A549 (cell line): ENCODE results near the gene SHANK1. TPM values are rescaled to one million over a fixed set of nuclear protein-coding genes. Genes with fewer than 3 reads are reported as not detected.

Source experiments
- ATAC-seq, 2 experiments: fragments of 200-7000 bp in 1 of 2; fragments of >200 bp in 1 of 2; cut with Nextera tagmentation in 1 of 2; cut with Tn5 transposase in 1 of 2; 3 replicates each; pipeline versions ENCODE4 v1.8.0 to v1.9.1; 2018 to 2020; ENCODE audit warnings: mild to moderate bottlenecking in 1 of 2, moderate library complexity in 1 of 2
- CTCF ChIA-PET: fragments of 300-600 bp; sonication (Branson Sonifier 250); formaldehyde crosslinking; extraction: SDS; loops from one replicate; lab custom pipeline; 2021; ENCODE audit warnings: antibody characterized with exemption, inconsistent platforms; lab: Yijun Ruan, JAX
- POLR2A ChIA-PET: fragments of 350-600 bp; formaldehyde crosslinking; extraction: SDS; loops from one replicate; lab custom pipeline; 2021; ENCODE audit warnings: antibody characterized with exemption, inconsistent platforms; lab: Yijun Ruan, JAX
- DNase-seq, 2 experiments: peaks; one replicate each; pipeline versions ENCODE4 v3.0.0 to v3.0.0-alpha.2; 2011 to 2016; ENCODE audit warnings: low read depth in 1 of 2, low spot score in 1 of 2
- FAIRE-seq: peaks from 2 replicates; lab custom pipeline; 2011; peaks lifted over from hg19 to GRCh38; lab: Jason Lieb, UNC
- H3K27ac ChIP-seq, 2 experiments: fragments of >200 bp; sonication (Bioruptor Twin); formaldehyde crosslinking; 3 replicates each; pipeline ENCODE4 v1.5.1; 2016 to 2017
- H3K4me1 ChIP-seq: fragments of >200 bp; sonication (Bioruptor Twin); formaldehyde crosslinking; 3 replicates; pipeline ENCODE4 v1.6.1; 2016
- H3K4me2 ChIP-seq: fragments of >200 bp; sonication (Bioruptor Twin); formaldehyde crosslinking; 3 replicates; pipeline ENCODE4 v1.6.1; 2016
- H3K4me3 ChIP-seq: fragments of >200 bp; sonication (Bioruptor Twin); formaldehyde crosslinking; 3 replicates; pipeline ENCODE4 v1.5.1; 2016
- H3K9me3 ChIP-seq: fragments of >200 bp; sonication (Bioruptor Twin); formaldehyde crosslinking; 3 replicates; pipeline ENCODE4 v1.6.1; 2016
- CBX8 ChIP-seq: fragments of 200-600 bp; sonication (generic); IDR thresholded peaks from 2 replicates; pipeline ENCODE4 v1.6.1; 2016
- CHD4 ChIP-seq: fragments of 200-600 bp; sonication (generic); IDR thresholded peaks from 2 replicates; pipeline ENCODE4 v1.6.1; 2016; ENCODE audit warnings: antibody characterized with exemption, mild to moderate bottlenecking, borderline replicate concordance
- EHF ChIP-seq: fragments of 250-450 bp; sonication (Bioruptor Pico); IDR thresholded peaks from 2 replicates; pipeline ENCODE4 v1.5.0; 2020; ENCODE audit warnings: mild to moderate bottlenecking
- EP300 ChIP-seq, 2 experiments: fragments of >200 bp; sonication (Bioruptor Twin); formaldehyde crosslinking; IDR thresholded peaks; 2 replicates in 1 of 2; 3 replicates in 1 of 2; pipeline ENCODE4 v1.6.1; 2016 to 2017
- ESRRA ChIP-seq: fragments of 150-350 bp; IDR thresholded peaks from 2 replicates; pipeline ENCODE4 v1.6.1; 2014; ENCODE audit warnings: mild to moderate bottlenecking, low read length, borderline replicate concordance
- FOSL2 ChIP-seq, 2 experiments: fragments of 450-650 bp in 1 of 2; fragments of >200 bp in 1 of 2; sonication (Bioruptor Twin) in 1 of 2; formaldehyde crosslinking; IDR thresholded peaks; 2 replicates each; pipeline versions ENCODE4 v1.5.0 to v1.6.1; 2016 to 2020; ENCODE audit warnings: mild to moderate bottlenecking in 1 of 2, moderate library complexity in 1 of 2
- FOXS1 ChIP-seq: fragments of 250-450 bp; sonication (Bioruptor Pico); IDR thresholded peaks from 2 replicates; pipeline ENCODE4 v1.5.0; 2020; ENCODE audit warnings: mild to moderate bottlenecking, moderate library complexity
- GATA3 ChIP-seq: IDR thresholded peaks from 2 replicates; pipeline ENCODE4 v1.6.1; 2012; ENCODE audit warnings: borderline replicate concordance
- HEYL ChIP-seq: fragments of 250-450 bp; sonication (Bioruptor Pico); IDR thresholded peaks from 2 replicates; pipeline ENCODE4 v1.8.0; 2021; ENCODE audit warnings: mild to moderate bottlenecking, moderate library complexity
- HOXB13 ChIP-seq: fragments of 250-450 bp; sonication (Bioruptor Pico); IDR thresholded peaks from 2 replicates; pipeline ENCODE4 v1.5.0; 2020; ENCODE audit warnings: low read depth, mild to moderate bottlenecking, moderate library complexity
- JUNB ChIP-seq: fragments of >200 bp; sonication (Bioruptor Twin); formaldehyde crosslinking; IDR thresholded peaks from 2 replicates; pipeline ENCODE4 v1.6.1; 2016
- NFE2L2 ChIP-seq: fragments of 150-350 bp; conservative IDR thresholded peaks from 2 replicates; pipeline ENCODE4 v1.6.1; 2014; ENCODE audit warnings: low read length
- NR3C1 ChIP-seq: fragments of >200 bp; sonication (Bioruptor Twin); formaldehyde crosslinking; IDR thresholded peaks from 3 replicates; pipeline ENCODE4 v1.6.1; 2017
- POLR2AphosphoS2 ChIP-seq: conservative IDR thresholded peaks from 2 replicates; pipeline ENCODE4 v1.6.1; 2012; ENCODE audit warnings: low read length, improper control_type of control experiment, inconsistent platforms
- RARB ChIP-seq: fragments of 250-450 bp; sonication (Bioruptor Pico); IDR thresholded peaks from 2 replicates; pipeline ENCODE4 v1.8.0; 2021; ENCODE audit warnings: mild to moderate bottlenecking, moderate library complexity
- RFX5 ChIP-seq: fragments of 450-650 bp; IDR thresholded peaks from 2 replicates; pipeline ENCODE4 v1.7.1; 2014; ENCODE audit warnings: antibody characterized with exemption, mild to moderate bottlenecking, moderate library complexity
- TFCP2L1 ChIP-seq: fragments of 250-450 bp; sonication (Bioruptor Pico); IDR thresholded peaks from 2 replicates; pipeline ENCODE4 v1.5.0; 2021; ENCODE audit warnings: mild to moderate bottlenecking
- ZNF302 ChIP-seq: fragments of 250-450 bp; sonication (Bioruptor Pico); IDR thresholded peaks from 2 replicates; pipeline ENCODE4 v1.9.0; 2021; ENCODE audit warnings: inconsistent platforms, mild to moderate bottlenecking, moderate library complexity
- WGBS: methylation state at CpG from one replicate; pipeline ENCODE4 v1.1.6; 2017; ENCODE audit errors: missing lambda C conversion rate; 5-methylcytosine and 5-hydroxymethylcytosine counted together
- polyA minus RNA-seq: library from RNA; depleted of rRNA, polyadenylated mRNA; stranded (reverse); fragments of >200 nt; gene quantifications from 2 replicates; pipeline ENCODE4 v1.2.3, GENCODE V29; 2011; rRNA and poly(A)+ RNA removed
- polyA plus RNA-seq, 4 experiments: library from polyadenylated mRNA; depleted of rRNA in 3 of 4; stranded (reverse); fragments of >200 nt; fragmentation: RNase III in 1 of 4; extraction: RNeasy Plus Mini Kit Qiagen cat#74134 plus additional on column Dnase treatment in 1 of 4; gene quantifications; 2 replicates in 3 of 4; 3 replicates in 1 of 4; pipeline ENCODE4 v1.2.3, GENCODE V29; 2011 to 2017
- TF ChIP-seq, protein P1 (sequence below): fragments of >200 bp; sonication (Bioruptor Twin); formaldehyde crosslinking; IDR thresholded peaks from 2 replicates; pipeline ENCODE4 v1.6.1; 2016
- TF ChIP-seq, protein P2 (sequence below): fragments of 450-650 bp; IDR thresholded peaks from 2 replicates; pipeline ENCODE4 v1.6.1; 2014; ENCODE audit warnings: antibody characterized with exemption
- TF ChIP-seq, protein P3 (sequence below): fragments of >200 bp; sonication (Bioruptor Twin); formaldehyde crosslinking; IDR thresholded peaks from 3 replicates; pipeline ENCODE4 v1.5.1; 2016
- TF ChIP-seq, protein P4 (sequence below): IDR thresholded peaks from 2 replicates; pipeline ENCODE4 v1.6.1; 2012
- TF ChIP-seq, protein P5 (sequence below): fragments of 250-450 bp; sonication (Bioruptor Pico); IDR thresholded peaks from 2 replicates; pipeline ENCODE4 v1.5.0; 2020; ENCODE audit warnings: low read depth, mild to moderate bottlenecking, moderate library complexity
- TF ChIP-seq, protein P6 (sequence below): fragments of 200-600 bp; sonication (generic); IDR thresholded peaks from 2 replicates; pipeline ENCODE4 v1.6.1; 2016; ENCODE audit warnings: antibody characterized with exemption, mild to moderate bottlenecking, moderate library complexity

The SHANK1 gene
- polyA plus RNA-seq (2011; rRNA removed) (0.01 and 0.04 TPM in 2 replicates), polyA plus RNA-seq (2017; fragmentation: RNase III; extraction: RNeasy Plus Mini Kit Qiagen cat#74134 plus additional on column Dnase treatment) (0.07 to 0.17 TPM (median 0.09 TPM) in 3 replicates), polyA minus RNA-seq (0.41 TPM in 1 of 2 replicates, not detected in the other)
- 0.04 and 0.06 TPM in 2 replicates for polyA plus RNA-seq (2012; cell fraction: cytosol; rRNA removed)
- polyA plus RNA-seq (2012; cell fraction: nucleus; rRNA removed): 0.04 and 0.07 TPM in 2 replicates

DNA sequence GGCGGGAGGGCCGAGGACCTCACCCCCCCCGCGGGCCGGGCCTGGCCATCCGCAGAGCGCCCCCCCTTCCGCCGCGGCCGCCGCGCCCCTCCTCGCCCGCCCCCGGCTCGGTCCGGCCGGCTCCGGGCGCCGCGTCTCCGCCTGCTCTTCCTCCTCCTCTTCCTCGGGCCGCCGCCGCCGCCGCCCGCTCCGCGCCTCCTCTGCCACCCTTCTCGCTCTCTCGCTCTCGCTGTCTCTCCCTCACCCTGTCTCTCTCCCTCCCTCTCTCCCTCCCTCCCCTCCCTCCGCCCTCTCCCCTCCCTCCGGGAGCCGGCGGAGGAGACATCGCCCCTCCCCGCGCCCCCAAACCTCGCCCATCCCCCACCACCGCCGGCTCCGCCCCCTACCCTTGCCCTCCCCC lies at the start of gene SHANK1:
Gene SHANK1 (minus strand): TSS at position 237 of the 400 bp plus-strand sequence. CDS start 2,883 bp downstream, outside the sequence.
- ATAC-seq (no peak), DNase-seq (no peak), FAIRE-seq (no peak)
- POLR2A ChIA-PET: no interaction called here
- peaks cover 18% of the 10 kb centered on the region for H3K4me1 ChIP-seq
- peak within 1 kb of the TSS; percentile 56 for H3K4me3 ChIP-seq
- WGBS: 10% methylated on average over 9 of the region's 47 CpGs
- no peaks in the 10 kb centered on the region for H3K9me3 ChIP-seq
- peak within 1 kb of the TSS; percentile 100 for H3K4me2 ChIP-seq
- peak within 1 kb of the TSS; percentile 42 to 83; a peak in 4 of 6 replicates for H3K27ac ChIP-seq
- CTCF ChIA-PET: interaction anchor here (1.0 to 18.4 kb wide), 5 partner anchors 7 to 204 kb away, joined by 3 to 272 read pairs (median 79); no protein-coding TSS in a partner anchor
- TF ChIP-seq GATA3: no peak
- no peak for TF ChIP-seq NR3C1
- TF ChIP-seq FOXS1 (CRISPR knock-in tag): no peak
- no peak for TF ChIP-seq EP300 (IDR thresholded peaks at IDR 0.05)
- TF ChIP-seq FOSL2 (IDR thresholded peaks at IDR 0.05): no peak
- no peak for TF ChIP-seq FOSL2 (CRISPR knock-in tag; IDR thresholded peaks at IDR 0.05)
- TF ChIP-seq, protein P1, sequence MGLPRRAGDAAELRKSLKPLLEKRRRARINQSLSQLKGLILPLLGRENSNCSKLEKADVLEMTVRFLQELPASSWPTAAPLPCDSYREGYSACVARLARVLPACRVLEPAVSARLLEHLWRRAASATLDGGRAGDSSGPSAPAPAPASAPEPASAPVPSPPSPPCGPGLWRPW: no peak
- TF ChIP-seq TFCP2L1 (CRISPR knock-in tag): no peak
- TF ChIP-seq, protein P2, sequence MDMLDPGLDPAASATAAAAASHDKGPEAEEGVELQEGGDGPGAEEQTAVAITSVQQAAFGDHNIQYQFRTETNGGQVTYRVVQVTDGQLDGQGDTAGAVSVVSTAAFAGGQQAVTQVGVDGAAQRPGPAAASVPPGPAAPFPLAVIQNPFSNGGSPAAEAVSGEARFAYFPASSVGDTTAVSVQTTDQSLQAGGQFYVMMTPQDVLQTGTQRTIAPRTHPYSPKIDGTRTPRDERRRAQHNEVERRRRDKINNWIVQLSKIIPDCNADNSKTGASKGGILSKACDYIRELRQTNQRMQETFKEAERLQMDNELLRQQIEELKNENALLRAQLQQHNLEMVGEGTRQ: no peak
- TF ChIP-seq, protein P3, sequence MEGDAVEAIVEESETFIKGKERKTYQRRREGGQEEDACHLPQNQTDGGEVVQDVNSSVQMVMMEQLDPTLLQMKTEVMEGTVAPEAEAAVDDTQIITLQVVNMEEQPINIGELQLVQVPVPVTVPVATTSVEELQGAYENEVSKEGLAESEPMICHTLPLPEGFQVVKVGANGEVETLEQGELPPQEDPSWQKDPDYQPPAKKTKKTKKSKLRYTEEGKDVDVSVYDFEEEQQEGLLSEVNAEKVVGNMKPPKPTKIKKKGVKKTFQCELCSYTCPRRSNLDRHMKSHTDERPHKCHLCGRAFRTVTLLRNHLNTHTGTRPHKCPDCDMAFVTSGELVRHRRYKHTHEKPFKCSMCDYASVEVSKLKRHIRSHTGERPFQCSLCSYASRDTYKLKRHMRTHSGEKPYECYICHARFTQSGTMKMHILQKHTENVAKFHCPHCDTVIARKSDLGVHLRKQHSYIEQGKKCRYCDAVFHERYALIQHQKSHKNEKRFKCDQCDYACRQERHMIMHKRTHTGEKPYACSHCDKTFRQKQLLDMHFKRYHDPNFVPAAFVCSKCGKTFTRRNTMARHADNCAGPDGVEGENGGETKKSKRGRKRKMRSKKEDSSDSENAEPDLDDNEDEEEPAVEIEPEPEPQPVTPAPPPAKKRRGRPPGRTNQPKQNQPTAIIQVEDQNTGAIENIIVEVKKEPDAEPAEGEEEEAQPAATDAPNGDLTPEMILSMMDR: no peak
- TF ChIP-seq, protein P4, sequence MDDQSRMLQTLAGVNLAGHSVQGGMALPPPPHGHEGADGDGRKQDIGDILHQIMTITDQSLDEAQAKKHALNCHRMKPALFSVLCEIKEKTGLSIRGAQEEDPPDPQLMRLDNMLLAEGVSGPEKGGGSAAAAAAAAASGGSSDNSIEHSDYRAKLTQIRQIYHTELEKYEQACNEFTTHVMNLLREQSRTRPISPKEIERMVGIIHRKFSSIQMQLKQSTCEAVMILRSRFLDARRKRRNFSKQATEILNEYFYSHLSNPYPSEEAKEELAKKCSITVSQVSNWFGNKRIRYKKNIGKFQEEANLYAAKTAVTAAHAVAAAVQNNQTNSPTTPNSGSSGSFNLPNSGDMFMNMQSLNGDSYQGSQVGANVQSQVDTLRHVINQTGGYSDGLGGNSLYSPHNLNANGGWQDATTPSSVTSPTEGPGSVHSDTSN: no peak
- no peak for TF ChIP-seq HEYL
- no peak for TF ChIP-seq RFX5
- TF ChIP-seq EHF (CRISPR knock-in tag): no peak
- TF ChIP-seq, protein P5, sequence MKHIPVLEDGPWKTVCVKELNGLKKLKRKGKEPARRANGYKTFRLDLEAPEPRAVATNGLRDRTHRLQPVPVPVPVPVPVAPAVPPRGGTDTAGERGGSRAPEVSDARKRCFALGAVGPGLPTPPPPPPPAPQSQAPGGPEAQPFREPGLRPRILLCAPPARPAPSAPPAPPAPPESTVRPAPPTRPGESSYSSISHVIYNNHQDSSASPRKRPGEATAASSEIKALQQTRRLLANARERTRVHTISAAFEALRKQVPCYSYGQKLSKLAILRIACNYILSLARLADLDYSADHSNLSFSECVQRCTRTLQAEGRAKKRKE (CRISPR knock-in tag): no peak
- TF ChIP-seq, protein P6, sequence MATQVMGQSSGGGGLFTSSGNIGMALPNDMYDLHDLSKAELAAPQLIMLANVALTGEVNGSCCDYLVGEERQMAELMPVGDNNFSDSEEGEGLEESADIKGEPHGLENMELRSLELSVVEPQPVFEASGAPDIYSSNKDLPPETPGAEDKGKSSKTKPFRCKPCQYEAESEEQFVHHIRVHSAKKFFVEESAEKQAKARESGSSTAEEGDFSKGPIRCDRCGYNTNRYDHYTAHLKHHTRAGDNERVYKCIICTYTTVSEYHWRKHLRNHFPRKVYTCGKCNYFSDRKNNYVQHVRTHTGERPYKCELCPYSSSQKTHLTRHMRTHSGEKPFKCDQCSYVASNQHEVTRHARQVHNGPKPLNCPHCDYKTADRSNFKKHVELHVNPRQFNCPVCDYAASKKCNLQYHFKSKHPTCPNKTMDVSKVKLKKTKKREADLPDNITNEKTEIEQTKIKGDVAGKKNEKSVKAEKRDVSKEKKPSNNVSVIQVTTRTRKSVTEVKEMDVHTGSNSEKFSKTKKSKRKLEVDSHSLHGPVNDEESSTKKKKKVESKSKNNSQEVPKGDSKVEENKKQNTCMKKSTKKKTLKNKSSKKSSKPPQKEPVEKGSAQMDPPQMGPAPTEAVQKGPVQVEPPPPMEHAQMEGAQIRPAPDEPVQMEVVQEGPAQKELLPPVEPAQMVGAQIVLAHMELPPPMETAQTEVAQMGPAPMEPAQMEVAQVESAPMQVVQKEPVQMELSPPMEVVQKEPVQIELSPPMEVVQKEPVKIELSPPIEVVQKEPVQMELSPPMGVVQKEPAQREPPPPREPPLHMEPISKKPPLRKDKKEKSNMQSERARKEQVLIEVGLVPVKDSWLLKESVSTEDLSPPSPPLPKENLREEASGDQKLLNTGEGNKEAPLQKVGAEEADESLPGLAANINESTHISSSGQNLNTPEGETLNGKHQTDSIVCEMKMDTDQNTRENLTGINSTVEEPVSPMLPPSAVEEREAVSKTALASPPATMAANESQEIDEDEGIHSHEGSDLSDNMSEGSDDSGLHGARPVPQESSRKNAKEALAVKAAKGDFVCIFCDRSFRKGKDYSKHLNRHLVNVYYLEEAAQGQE: no peak

DNA sequence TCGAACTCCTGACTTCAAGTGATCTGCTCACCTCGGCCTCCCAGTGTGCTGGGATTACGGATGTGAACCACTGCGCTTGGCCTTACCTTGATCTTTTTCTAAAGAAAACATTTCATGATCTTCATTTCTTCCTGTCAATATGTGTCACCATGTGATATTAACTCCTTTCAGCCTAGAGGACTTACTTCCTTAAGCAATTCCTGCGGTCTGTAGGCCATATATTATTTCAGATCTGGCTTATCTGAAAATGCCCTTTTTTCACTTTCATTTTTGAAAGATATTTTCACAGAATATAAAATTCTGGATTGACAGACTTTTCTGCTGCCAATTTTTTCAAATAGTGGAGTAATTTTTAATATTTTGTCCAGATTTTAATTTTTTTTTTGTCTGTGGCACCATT lies 48.7 kb upstream of the SHANK1 start:
- POLR2A ChIA-PET: no interaction called here
- DNase-seq (no peak), FAIRE-seq (no peak), ATAC-seq (no peak)
- H3K27ac ChIP-seq: no peak overlapping the region
- H3K4me3 ChIP-seq: no peak overlapping the region
- H3K4me1 ChIP-seq: no peaks in the 10 kb centered on the region
- CTCF ChIA-PET: interaction anchor here (1.0 to 2.1 kb wide), 2 partner anchors 44 to 231 kb away, joined by 3 to 7 read pairs; no protein-coding TSS in a partner anchor
- H3K4me2 ChIP-seq: no peak overlapping the region
- 76% methylated on average over 5 of the region's 5 CpGs for WGBS
- peaks cover 7% of the 10 kb centered on the region; the same call in 2 of the 3 replicates for H3K9me3 ChIP-seq
- TF ChIP-seq HOXB13 (CRISPR knock-in tag): no peak
- TF ChIP-seq JUNB: no peak
- TF ChIP-seq RARB (CRISPR knock-in tag): no peak
- TF ChIP-seq, protein P6: no peak
- TF ChIP-seq EP300 (IDR thresholded peaks at IDR 0.05): no peak
- TF ChIP-seq NFE2L2: no peak
- TF ChIP-seq CHD4: no peak
- TF ChIP-seq ZNF302: no peak
- no peak for TF ChIP-seq CBX8
- TF ChIP-seq ESRRA: no peak
- no peak for TF ChIP-seq FOXS1 (CRISPR knock-in tag)
- no peak for TF ChIP-seq POLR2AphosphoS2
